ENCODE data around the gene SLC25A48.

DNA sequence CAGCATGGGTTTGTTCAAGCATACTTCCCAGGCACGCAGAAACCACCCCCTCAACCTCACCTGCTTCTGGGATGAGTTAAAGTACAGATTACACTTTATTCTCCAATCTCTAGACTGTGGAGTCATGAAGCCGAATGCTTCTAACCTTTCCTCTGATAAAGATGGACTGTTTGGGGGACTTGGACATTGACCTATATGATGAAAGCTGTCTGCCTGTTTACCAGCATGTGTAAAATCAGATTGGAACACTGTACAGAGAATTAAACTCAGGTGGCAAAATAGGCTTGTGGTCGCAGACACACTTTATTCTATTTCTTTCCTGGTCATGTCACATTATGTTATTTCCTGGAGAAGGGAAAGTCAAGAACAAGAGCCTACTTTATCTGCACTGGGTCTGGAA is 35.5 kb downstream of the SLC25A48 start:
- TF ChIP-seq, protein P1, sequence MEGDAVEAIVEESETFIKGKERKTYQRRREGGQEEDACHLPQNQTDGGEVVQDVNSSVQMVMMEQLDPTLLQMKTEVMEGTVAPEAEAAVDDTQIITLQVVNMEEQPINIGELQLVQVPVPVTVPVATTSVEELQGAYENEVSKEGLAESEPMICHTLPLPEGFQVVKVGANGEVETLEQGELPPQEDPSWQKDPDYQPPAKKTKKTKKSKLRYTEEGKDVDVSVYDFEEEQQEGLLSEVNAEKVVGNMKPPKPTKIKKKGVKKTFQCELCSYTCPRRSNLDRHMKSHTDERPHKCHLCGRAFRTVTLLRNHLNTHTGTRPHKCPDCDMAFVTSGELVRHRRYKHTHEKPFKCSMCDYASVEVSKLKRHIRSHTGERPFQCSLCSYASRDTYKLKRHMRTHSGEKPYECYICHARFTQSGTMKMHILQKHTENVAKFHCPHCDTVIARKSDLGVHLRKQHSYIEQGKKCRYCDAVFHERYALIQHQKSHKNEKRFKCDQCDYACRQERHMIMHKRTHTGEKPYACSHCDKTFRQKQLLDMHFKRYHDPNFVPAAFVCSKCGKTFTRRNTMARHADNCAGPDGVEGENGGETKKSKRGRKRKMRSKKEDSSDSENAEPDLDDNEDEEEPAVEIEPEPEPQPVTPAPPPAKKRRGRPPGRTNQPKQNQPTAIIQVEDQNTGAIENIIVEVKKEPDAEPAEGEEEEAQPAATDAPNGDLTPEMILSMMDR (IDR thresholded peaks at IDR 0.05): no peak
- TF ChIP-seq ZFX (IDR thresholded peaks at IDR 0.05; ENCODE audit: borderline replicate concordance): no peak

Data from 22Rv1 (cell line).